ENCODE data around the gene CAPN7.

CAPN7 gene

GRCh38 chr3:15291589-15292541 lies 85.8 kb downstream of the CAPN7 start:
- no peak; the same call in 2 of the 3 replicates for ATAC-seq
- TF ChIP-seq GLIS3 (CRISPR knock-in tag; IDR thresholded peaks at IDR 0.05) (no peak), ZFP3 (CRISPR knock-in tag; IDR thresholded peaks at IDR 0.05) (no peak), RARB (CRISPR knock-in tag; IDR thresholded peaks at IDR 0.05) (no peak), ESRRG (CRISPR knock-in tag; IDR thresholded peaks at IDR 0.05) (no peak), SNAI2 (CRISPR knock-in tag; IDR thresholded peaks at IDR 0.05) (no peak), PPARA (CRISPR knock-in tag; IDR thresholded peaks at IDR 0.05; ENCODE audit: borderline replicate concordance) (no peak), POU6F1 (CRISPR knock-in tag; IDR thresholded peaks at IDR 0.05; ENCODE audit: borderline replicate concordance, low read depth) (no peak), CSRNP3 (CRISPR knock-in tag; IDR thresholded peaks at IDR 0.05) (no peak), CSDC2 (CRISPR knock-in tag; IDR thresholded peaks at IDR 0.05) (no peak), ZNF8 (CRISPR knock-in tag; IDR thresholded peaks at IDR 0.05) (no peak), CREB5 (CRISPR knock-in tag; IDR thresholded peaks at IDR 0.05; ENCODE audit: low read depth) (no peak), PATZ1 (CRISPR knock-in tag; IDR thresholded peaks at IDR 0.05; ENCODE audit: borderline replicate concordance) (no peak), ISL1 (CRISPR knock-in tag; IDR thresholded peaks at IDR 0.05) (no peak), ARNTL (CRISPR knock-in tag; IDR thresholded peaks at IDR 0.05; ENCODE audit: borderline replicate concordance, low read depth) (no peak), BACH2 (CRISPR knock-in tag; IDR thresholded peaks at IDR 0.05; ENCODE audit: borderline replicate concordance) (no peak), ZNF565 (CRISPR knock-in tag; conservative IDR thresholded peaks at IDR 0.05; ENCODE audit: low read depth) (no peak), TOX (CRISPR knock-in tag; IDR thresholded peaks at IDR 0.05; ENCODE audit: borderline replicate concordance) (no peak), ZFP30 (CRISPR knock-in tag; IDR thresholded peaks at IDR 0.05) (no peak)

GRCh38 chr3:15292765-15293522 lies 86.9 kb downstream of the CAPN7 start:
- TF ChIP-seq RARB (CRISPR knock-in tag; IDR thresholded peaks at IDR 0.05) (no peak), ESRRG (CRISPR knock-in tag; IDR thresholded peaks at IDR 0.05) (0 out of 2 replicates have a peak, but pooled peaks have one; percentile 32), ZFP3 (CRISPR knock-in tag; IDR thresholded peaks at IDR 0.05) (peak; percentile 74; the same call in 1 of the 2 replicates), GLIS3 (CRISPR knock-in tag; IDR thresholded peaks at IDR 0.05) (no peak), ISL1 (CRISPR knock-in tag; IDR thresholded peaks at IDR 0.05) (peak; percentile 35; the same call in 1 of the 2 replicates), PPARA (CRISPR knock-in tag; IDR thresholded peaks at IDR 0.05; ENCODE audit: borderline replicate concordance) (no peak)
- peak; percentile 49; the same call in 2 of the 3 replicates for ATAC-seq

GRCh38 chr3:15294929-15295328 lies 88.9 kb downstream of the CAPN7 start:
- no peak for ATAC-seq
- TF ChIP-seq TCF4 (CRISPR knock-in tag; IDR thresholded peaks at IDR 0.05; ENCODE audit: borderline replicate concordance) (no peak), CREB5 (CRISPR knock-in tag; IDR thresholded peaks at IDR 0.05; ENCODE audit: low read depth) (no peak), ZFP3 (CRISPR knock-in tag; IDR thresholded peaks at IDR 0.05) (no peak), RARB (CRISPR knock-in tag; IDR thresholded peaks at IDR 0.05) (no peak), POU6F1 (CRISPR knock-in tag; IDR thresholded peaks at IDR 0.05; ENCODE audit: borderline replicate concordance, low read depth) (no peak), CSDC2 (CRISPR knock-in tag; IDR thresholded peaks at IDR 0.05) (no peak), ARNTL (CRISPR knock-in tag; IDR thresholded peaks at IDR 0.05; ENCODE audit: borderline replicate concordance, low read depth) (no peak), TOX (CRISPR knock-in tag; IDR thresholded peaks at IDR 0.05; ENCODE audit: borderline replicate concordance) (no peak), OSR1 (CRISPR knock-in tag; IDR thresholded peaks at IDR 0.05) (no peak), ZFP30 (CRISPR knock-in tag; IDR thresholded peaks at IDR 0.05) (no peak), ZNF70 (CRISPR knock-in tag; IDR thresholded peaks at IDR 0.05) (no peak), ZNF565 (CRISPR knock-in tag; conservative IDR thresholded peaks at IDR 0.05; ENCODE audit: low read depth) (no peak), GLIS3 (CRISPR knock-in tag; IDR thresholded peaks at IDR 0.05) (no peak), ZNF8 (CRISPR knock-in tag; IDR thresholded peaks at IDR 0.05) (no peak), ISL1 (CRISPR knock-in tag; IDR thresholded peaks at IDR 0.05) (no peak), SNAI2 (CRISPR knock-in tag; IDR thresholded peaks at IDR 0.05) (no peak), CSRNP3 (CRISPR knock-in tag; IDR thresholded peaks at IDR 0.05) (no peak)

Measured in SK-N-SH treated with all-trans-retinoic acid at 6 μM for 48 hours (cell line).